ENCODE measurements around the gene ASAH2B. TPM values are rescaled to one million over a fixed set of nuclear protein-coding genes. Genes with fewer than 3 reads are reported as not detected.
"Not testable (repeated sequence)": the region's sequence is repeated elsewhere in the genome, so short reads cannot be mapped to it uniquely, and the experiment has no call there.

The ASAH2B gene
- total RNA-seq (2021; ENCODE audit: unreplicated experiment) (3.3 TPM), Bru-seq, nascent RNA (percentile 62 among the genes with signal in this experiment), BruChase-seq, experiment 1, labeled RNA remaining after a 2-hour chase (percentile 72 among the genes with signal in this experiment), BruChase-seq, experiment 2, labeled RNA remaining after a 6-hour chase (percentile 63 among the genes with signal in this experiment)
- 6.5 TPM for polyA plus RNA-seq (2012; ENCODE audit: insufficient read length)
- long read RNA-seq, full-length matches to known transcripts = 17 of 34 reads
- long read RNA-seq, partial matches to known transcripts = 6 of 34 reads
- long read RNA-seq, other reads (novel, unspliced or antisense) = 11 of 34 reads

DNA sequence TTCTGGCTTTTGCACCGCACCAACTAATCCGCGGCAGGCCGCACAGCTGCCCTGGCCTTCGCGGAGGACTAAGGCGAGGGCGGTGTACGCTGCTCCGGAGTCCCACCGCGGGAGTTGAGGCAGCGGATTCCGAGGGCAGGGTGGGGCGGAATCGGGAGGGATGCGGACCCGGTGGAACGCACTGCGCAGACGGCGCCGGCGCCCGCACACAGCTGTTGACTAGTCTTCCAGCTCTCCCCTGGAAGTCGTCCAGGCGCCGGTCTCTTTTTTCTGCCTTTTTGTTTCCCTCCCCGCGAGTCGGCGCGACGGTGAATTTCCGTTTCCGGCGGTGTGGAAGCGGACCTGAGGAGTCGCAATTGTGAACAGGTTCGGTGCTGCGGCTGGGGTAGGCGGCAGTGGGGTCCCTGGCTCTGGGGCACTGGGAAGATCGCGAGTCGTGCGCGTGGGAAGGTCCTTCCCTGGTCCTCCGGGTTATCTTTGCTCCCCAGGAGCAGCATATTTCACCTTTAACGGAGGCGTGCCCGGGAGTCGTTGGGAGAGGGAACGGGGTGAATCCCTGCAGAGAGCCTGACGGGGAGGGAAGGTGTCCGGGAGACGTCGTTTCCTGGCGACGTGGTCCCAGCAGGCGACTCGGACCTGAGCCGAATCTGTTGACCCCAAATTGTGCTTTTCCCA lies at the start of gene ASAH2B:
TSS of gene ASAH2B (plus strand) at position 319 of the 675 bp plus-strand sequence. CDS start 5,195 bp downstream, outside the sequence.
- Histone ChIP-seq H3K4me3 (ENCODE audit: low read depth in 2 of 2, low read length in 2 of 2) (peak within 1 kb of the TSS; percentile 74 to 96), H3K9me3 (ENCODE audit: control insufficient read depth, insufficient read depth, low read depth, low read length) (no peaks in the 10 kb centered on the region), H3K36me3 (ENCODE audit: control insufficient read depth, insufficient read depth, low read length) (peaks cover 6% of the 10 kb centered on the region), H3K27ac (ENCODE audit: low read length) (peak within 1 kb of the TSS; percentile 93), H3K4me1 (ENCODE audit: control insufficient read depth, insufficient read depth, low read length) (peaks cover 3% of the 10 kb centered on the region), H3K27me3 (ENCODE audit: control insufficient read depth, insufficient read depth, low read length) (peaks cover 4% of the 10 kb centered on the region; the same call in 1 of the 2 replicates)
- BruUV-seq (replicated peaks) = no TSS peak
- POLR2A ChIA-PET = no interaction called here
- DNase-seq (ENCODE audit: low read depth, low spot score) (peak; percentile 54), ATAC-seq (peak; percentile 95)
- TF ChIP-seq TCF7L2 (IDR thresholded peaks at IDR 0.05; ENCODE audit: low read depth, low read length) (peak; percentile 88), POLR2AphosphoS5 (IDR thresholded peaks at IDR 0.05; ENCODE audit: low read depth, low read length) (peak; percentile 84)
- TF ChIP-seq, protein P1, sequence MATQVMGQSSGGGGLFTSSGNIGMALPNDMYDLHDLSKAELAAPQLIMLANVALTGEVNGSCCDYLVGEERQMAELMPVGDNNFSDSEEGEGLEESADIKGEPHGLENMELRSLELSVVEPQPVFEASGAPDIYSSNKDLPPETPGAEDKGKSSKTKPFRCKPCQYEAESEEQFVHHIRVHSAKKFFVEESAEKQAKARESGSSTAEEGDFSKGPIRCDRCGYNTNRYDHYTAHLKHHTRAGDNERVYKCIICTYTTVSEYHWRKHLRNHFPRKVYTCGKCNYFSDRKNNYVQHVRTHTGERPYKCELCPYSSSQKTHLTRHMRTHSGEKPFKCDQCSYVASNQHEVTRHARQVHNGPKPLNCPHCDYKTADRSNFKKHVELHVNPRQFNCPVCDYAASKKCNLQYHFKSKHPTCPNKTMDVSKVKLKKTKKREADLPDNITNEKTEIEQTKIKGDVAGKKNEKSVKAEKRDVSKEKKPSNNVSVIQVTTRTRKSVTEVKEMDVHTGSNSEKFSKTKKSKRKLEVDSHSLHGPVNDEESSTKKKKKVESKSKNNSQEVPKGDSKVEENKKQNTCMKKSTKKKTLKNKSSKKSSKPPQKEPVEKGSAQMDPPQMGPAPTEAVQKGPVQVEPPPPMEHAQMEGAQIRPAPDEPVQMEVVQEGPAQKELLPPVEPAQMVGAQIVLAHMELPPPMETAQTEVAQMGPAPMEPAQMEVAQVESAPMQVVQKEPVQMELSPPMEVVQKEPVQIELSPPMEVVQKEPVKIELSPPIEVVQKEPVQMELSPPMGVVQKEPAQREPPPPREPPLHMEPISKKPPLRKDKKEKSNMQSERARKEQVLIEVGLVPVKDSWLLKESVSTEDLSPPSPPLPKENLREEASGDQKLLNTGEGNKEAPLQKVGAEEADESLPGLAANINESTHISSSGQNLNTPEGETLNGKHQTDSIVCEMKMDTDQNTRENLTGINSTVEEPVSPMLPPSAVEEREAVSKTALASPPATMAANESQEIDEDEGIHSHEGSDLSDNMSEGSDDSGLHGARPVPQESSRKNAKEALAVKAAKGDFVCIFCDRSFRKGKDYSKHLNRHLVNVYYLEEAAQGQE (IDR thresholded peaks at IDR 0.05; ENCODE audit: insufficient read depth in 1 of 2, low read depth in 2 of 2, low read length in 1 of 2) = no peak; a peak in 1 of 4 replicates
- CTCF ChIA-PET = no interaction called here
- in situ Hi-C loops (cut with HindIII; ENCODE audit: low pct_unique_long_range_greater_than_20kb, low sequenced_read_pairs) = no loop called here
- intact Hi-C loops (cut with micrococcal nuclease; ENCODE audit: unreplicated experiment) = no loop called here

DNA sequence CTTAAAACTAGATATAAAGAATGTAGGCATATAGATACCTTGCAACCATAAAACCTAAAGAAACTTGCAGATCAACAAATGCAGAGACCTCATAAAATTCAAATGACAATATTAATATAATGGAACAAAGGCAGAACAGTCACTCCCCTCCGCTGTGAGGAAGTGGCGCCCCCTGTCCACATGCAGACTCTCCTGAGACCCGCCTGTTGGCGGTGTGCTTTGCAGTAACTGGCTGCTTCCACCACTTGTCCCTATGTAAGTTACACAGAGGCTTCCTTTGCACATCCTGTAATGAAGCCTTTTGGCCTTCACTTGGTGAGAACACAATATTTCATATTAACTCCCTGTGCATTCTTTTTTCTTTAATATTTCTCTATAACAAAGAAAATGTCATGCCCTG lies 41.9 kb upstream of the ASAH2B start:
- H3K36me3 ChIP-seq (ENCODE audit: control insufficient read depth, insufficient read depth, low read length); DNase-seq (ENCODE audit: low read depth, low spot score); POLR2A ChIA-PET; BruUV-seq (replicated peaks); H3K27ac ChIP-seq (ENCODE audit: low read length); H3K4me3 ChIP-seq (ENCODE audit: low read depth in 2 of 2, low read length in 2 of 2); in situ Hi-C loops (cut with HindIII; ENCODE audit: low pct_unique_long_range_greater_than_20kb, low sequenced_read_pairs); H3K4me1 ChIP-seq (ENCODE audit: control insufficient read depth, insufficient read depth, low read length); ATAC-seq; H3K9me3 ChIP-seq (ENCODE audit: control insufficient read depth, insufficient read depth, low read depth, low read length); intact Hi-C loops (cut with micrococcal nuclease; ENCODE audit: unreplicated experiment); H3K27me3 ChIP-seq (ENCODE audit: control insufficient read depth, insufficient read depth, low read length); CTCF ChIA-PET: not testable (repeated sequence)

DNA sequence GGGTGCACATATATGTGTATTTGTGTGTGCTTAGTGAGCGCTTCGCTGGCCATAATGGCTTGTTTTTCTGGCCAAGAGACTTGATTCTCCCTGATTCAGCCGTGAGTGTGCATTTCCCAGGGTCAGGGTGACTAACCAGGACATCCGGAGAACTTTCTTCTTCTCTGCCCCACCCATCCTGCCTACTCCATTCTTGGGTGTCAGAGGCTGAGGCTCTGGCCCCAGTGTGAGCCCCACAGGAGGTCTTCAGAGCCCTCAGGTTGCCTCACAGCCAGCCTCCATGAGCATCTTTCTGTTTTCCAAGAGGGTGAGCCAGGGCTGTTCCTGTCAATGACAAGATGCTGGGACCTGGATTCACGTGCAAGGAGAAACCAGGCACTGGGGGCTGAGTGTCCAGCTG lies 37.8 kb upstream of the ASAH2B start:
- in situ Hi-C loops (cut with HindIII; ENCODE audit: low pct_unique_long_range_greater_than_20kb, low sequenced_read_pairs); intact Hi-C loops (cut with micrococcal nuclease; ENCODE audit: unreplicated experiment); H3K27ac ChIP-seq (ENCODE audit: low read length); H3K4me3 ChIP-seq (ENCODE audit: low read depth in 2 of 2, low read length in 2 of 2); H3K27me3 ChIP-seq (ENCODE audit: control insufficient read depth, insufficient read depth, low read length); DNase-seq (ENCODE audit: low read depth, low spot score); ATAC-seq; CTCF ChIA-PET; H3K36me3 ChIP-seq (ENCODE audit: control insufficient read depth, insufficient read depth, low read length); POLR2A ChIA-PET; H3K4me1 ChIP-seq (ENCODE audit: control insufficient read depth, insufficient read depth, low read length); H3K9me3 ChIP-seq (ENCODE audit: control insufficient read depth, insufficient read depth, low read depth, low read length); BruUV-seq (replicated peaks): not testable (repeated sequence)

DNA sequence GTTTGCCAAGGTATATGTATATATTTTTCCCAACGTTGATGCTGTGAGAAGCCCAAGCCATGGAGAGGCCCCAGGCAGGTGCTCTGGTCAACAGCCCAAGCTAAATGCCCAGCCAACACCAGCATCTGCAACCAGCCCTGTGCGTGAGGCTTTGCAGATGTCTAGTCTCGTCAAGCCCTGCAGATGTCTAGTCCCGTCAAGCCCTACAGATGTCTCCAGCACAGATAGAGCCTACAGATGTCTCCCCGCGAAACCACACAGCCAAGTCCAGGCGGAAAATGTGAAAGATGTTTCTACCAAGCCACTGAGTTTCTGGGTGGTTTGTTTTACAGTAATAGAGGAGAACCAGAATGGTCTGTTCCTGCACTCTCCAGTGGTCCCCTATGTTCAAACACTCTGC lies 36.7 kb upstream of the ASAH2B start:
- H3K27ac ChIP-seq (ENCODE audit: low read length); in situ Hi-C loops (cut with HindIII; ENCODE audit: low pct_unique_long_range_greater_than_20kb, low sequenced_read_pairs); BruUV-seq (replicated peaks); H3K27me3 ChIP-seq (ENCODE audit: control insufficient read depth, insufficient read depth, low read length); CTCF ChIA-PET; POLR2A ChIA-PET; DNase-seq (ENCODE audit: low read depth, low spot score); intact Hi-C loops (cut with micrococcal nuclease; ENCODE audit: unreplicated experiment); H3K4me3 ChIP-seq (ENCODE audit: low read depth in 2 of 2, low read length in 2 of 2); H3K36me3 ChIP-seq (ENCODE audit: control insufficient read depth, insufficient read depth, low read length); ATAC-seq; H3K9me3 ChIP-seq (ENCODE audit: control insufficient read depth, insufficient read depth, low read depth, low read length); H3K4me1 ChIP-seq (ENCODE audit: control insufficient read depth, insufficient read depth, low read length): not testable (repeated sequence)

DNA sequence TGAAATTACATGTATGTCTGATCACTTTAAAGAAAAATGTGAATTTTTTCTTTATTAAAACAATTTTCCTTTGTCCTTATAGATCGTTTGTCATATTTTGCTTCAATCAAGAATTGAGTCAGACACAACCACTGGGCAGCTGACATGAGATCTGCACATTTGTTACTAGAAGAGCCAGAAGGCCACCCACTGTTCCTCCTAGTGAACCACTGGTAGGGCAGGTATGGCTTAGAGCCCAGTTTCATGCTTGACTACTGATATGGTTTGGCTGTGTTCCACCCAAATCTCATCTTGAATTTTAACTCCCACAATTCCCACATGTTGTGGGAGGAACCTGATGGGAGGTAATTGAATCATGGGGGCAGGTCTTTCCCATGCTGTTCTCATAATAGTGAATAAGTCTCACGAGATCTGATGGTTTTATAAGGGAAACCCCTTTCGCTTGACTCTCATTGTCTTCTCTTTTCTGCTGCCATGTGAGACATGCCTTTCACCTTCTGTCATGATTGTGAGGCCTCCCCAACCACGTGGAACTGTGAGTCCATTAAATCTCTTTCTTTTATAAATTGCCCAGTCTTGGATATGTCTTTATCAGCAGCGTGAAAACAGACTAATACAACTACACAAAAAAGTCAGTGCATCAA lies 35.2 kb upstream of the ASAH2B start:
- H3K27me3 ChIP-seq (ENCODE audit: control insufficient read depth, insufficient read depth, low read length); H3K4me3 ChIP-seq (ENCODE audit: low read depth in 2 of 2, low read length in 2 of 2); DNase-seq (ENCODE audit: low read depth, low spot score); H3K27ac ChIP-seq (ENCODE audit: low read length); CTCF ChIA-PET; H3K36me3 ChIP-seq (ENCODE audit: control insufficient read depth, insufficient read depth, low read length); H3K4me1 ChIP-seq (ENCODE audit: control insufficient read depth, insufficient read depth, low read length); in situ Hi-C loops (cut with HindIII; ENCODE audit: low pct_unique_long_range_greater_than_20kb, low sequenced_read_pairs); BruUV-seq (replicated peaks); intact Hi-C loops (cut with micrococcal nuclease; ENCODE audit: unreplicated experiment); H3K9me3 ChIP-seq (ENCODE audit: control insufficient read depth, insufficient read depth, low read depth, low read length); POLR2A ChIA-PET; ATAC-seq: not testable (repeated sequence)

DNA sequence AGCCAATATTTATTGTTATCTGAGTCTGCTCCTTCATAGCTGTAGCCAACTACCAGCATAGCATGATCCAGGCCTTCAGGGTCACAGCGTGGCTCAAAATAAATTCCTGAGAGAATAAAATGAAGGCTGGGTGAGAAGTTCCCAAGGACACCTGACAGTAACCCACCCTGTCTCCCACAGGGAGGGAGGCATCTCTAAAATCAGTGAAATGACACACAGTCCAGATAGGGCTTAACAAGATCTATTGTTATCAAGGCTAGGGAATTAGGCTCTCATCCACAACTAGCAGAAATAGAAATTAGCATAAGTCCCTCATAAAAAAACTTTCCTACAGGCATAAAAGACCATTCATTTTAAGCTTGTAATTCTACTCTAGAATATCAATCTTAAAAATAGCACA lies 33.7 kb upstream of the ASAH2B start:
- intact Hi-C loops (cut with micrococcal nuclease; ENCODE audit: unreplicated experiment); H3K27me3 ChIP-seq (ENCODE audit: control insufficient read depth, insufficient read depth, low read length); BruUV-seq (replicated peaks); DNase-seq (ENCODE audit: low read depth, low spot score); in situ Hi-C loops (cut with HindIII; ENCODE audit: low pct_unique_long_range_greater_than_20kb, low sequenced_read_pairs); H3K27ac ChIP-seq (ENCODE audit: low read length); H3K36me3 ChIP-seq (ENCODE audit: control insufficient read depth, insufficient read depth, low read length); H3K9me3 ChIP-seq (ENCODE audit: control insufficient read depth, insufficient read depth, low read depth, low read length); H3K4me3 ChIP-seq (ENCODE audit: low read depth in 2 of 2, low read length in 2 of 2); POLR2A ChIA-PET; ATAC-seq; H3K4me1 ChIP-seq (ENCODE audit: control insufficient read depth, insufficient read depth, low read length); CTCF ChIA-PET: not testable (repeated sequence)

Measured in Panc1 (cell line).